Measurements from ENCODE around the gene AP2B1.
"Not testable (repeated sequence)": the region's sequence is repeated elsewhere in the genome, so short reads cannot be mapped to it uniquely, and the experiment has no call there.

AP2B1 gene

GRCh38 chr17:35748979-35749378 is 161.9 kb downstream of the AP2B1 start:
- DNase-seq (ENCODE audit: low spot score): no peak

- DNase-seq (ENCODE audit: low spot score): peak; percentile 54
These were observed 162.7 kb downstream of the AP2B1 start for GRCh38 chr17:35749560-35750412.

GRCh38 chr17:35750526-35751395 is 163.6 kb downstream of the AP2B1 start:
- no peak for DNase-seq (ENCODE audit: low spot score)

- not testable (repeated sequence) for DNase-seq (ENCODE audit: low spot score)
These were observed 164.4 kb downstream of the AP2B1 start for GRCh38 chr17:35751541-35751940.

GRCh38 chr17:35752471-35752870 is 165.3 kb downstream of the AP2B1 start:
- DNase-seq (ENCODE audit: low spot score): no peak

GRCh38 chr17:35752945-35753764 is 166.0 kb downstream of the AP2B1 start, which contains the start of gene GAS2L2:
GAS2L2 (minus strand) TSS chr17:35753239; CDS start chr17:35752850, 389 bp downstream.
- DNase-seq (ENCODE audit: low spot score): peak; percentile 41

- DNase-seq (ENCODE audit: low spot score): no peak
These were observed 170.1 kb downstream of the AP2B1 start for GRCh38 chr17:35757243-35757642.

GRCh38 chr17:35760587-35760986 is 173.5 kb downstream of the AP2B1 start, which contains the start of gene C17orf50:
C17orf50 (plus strand) TSS chr17:35760887; CDS start chr17:35760942, 55 bp downstream.
- DNase-seq (ENCODE audit: low spot score): no peak

- DNase-seq (ENCODE audit: low spot score): no peak
These were observed 174.5 kb downstream of the AP2B1 start for GRCh38 chr17:35761601-35762000.

GRCh38 chr17:35763767-35764122 is 176.6 kb downstream of the AP2B1 start:
- DNase-seq (ENCODE audit: low spot score): no peak

GRCh38 chr17:35764123-35764991 is 177.2 kb downstream of the AP2B1 start:
- peak; percentile 93 for DNase-seq (ENCODE audit: low spot score)

- DNase-seq (ENCODE audit: low spot score): peak; percentile 58
These were observed 178.1 kb downstream of the AP2B1 start for GRCh38 chr17:35765086-35765710.

GRCh38 chr17:35765756-35766488 is 178.8 kb downstream of the AP2B1 start:
- DNase-seq (ENCODE audit: low spot score): no peak

GRCh38 chr17:35766489-35766877 is 179.4 kb downstream of the AP2B1 start:
- no peak for DNase-seq (ENCODE audit: low spot score)

GRCh38 chr17:35766903-35767510 is 179.9 kb downstream of the AP2B1 start:
- peak; percentile 86 for DNase-seq (ENCODE audit: low spot score)

- DNase-seq (ENCODE audit: low spot score): no peak
These were observed 181.7 kb downstream of the AP2B1 start for GRCh38 chr17:35768797-35769196.

- DNase-seq (ENCODE audit: low spot score): no peak
These were observed 182.9 kb downstream of the AP2B1 start for GRCh38 chr17:35769895-35770486.

GRCh38 chr17:35773129-35773528 is 186.0 kb downstream of the AP2B1 start:
- DNase-seq (ENCODE audit: low spot score): no peak

Data from hepatic stellate cell (primary cell).